Stomach smooth muscle (tissue), 2 donors: Measurements from ENCODE around the gene GPR146.
"Not testable (repeated sequence)": the region's sequence is repeated elsewhere in the genome, so short reads cannot be mapped to it uniquely, and the experiment has no call there.

Experiments
- H3K27ac ChIP-seq: one replicate; pipeline ENCODE4 v1.7.0; 2013; ENCODE audit warnings: mild to moderate bottlenecking, low read length, inconsistent platforms
- H3K27me3 ChIP-seq, 2 donors: one replicate each; pipeline ENCODE4 v1.7.0; 2013; ENCODE audit warnings: low read length in 2 of 2; ENCODE audit not compliant: insufficient read depth in 2 of 2, control insufficient read depth in 1 of 2
- H3K36me3 ChIP-seq, 2 donors: one replicate each; pipeline ENCODE4 v1.7.0; 2013; ENCODE audit warnings: low read length in 2 of 2; ENCODE audit not compliant: control insufficient read depth in 2 of 2, insufficient read depth in 2 of 2
- H3K4me1 ChIP-seq: one replicate; pipeline ENCODE4 v1.7.0; 2013; ENCODE audit warnings: low read length; ENCODE audit not compliant: control insufficient read depth, insufficient read depth
- H3K4me3 ChIP-seq, 2 donors: one replicate each; pipeline ENCODE4 v1.7.0; 2013; ENCODE audit warnings: low read length in 2 of 2
- H3K9ac ChIP-seq, 2 donors: one replicate each; pipeline ENCODE4 v1.7.0; 2013; ENCODE audit warnings: low read length in 2 of 2, mild to moderate bottlenecking in 1 of 2
- H3K9me3 ChIP-seq, 2 donors: one replicate each; pipeline ENCODE4 v1.7.0; 2013; ENCODE audit warnings: low read length in 2 of 2; ENCODE audit not compliant: control insufficient read depth in 2 of 2
- donor health status: healthy.
- donor health status: Pancreatic carcinoma.

Gene GPR146

GRCh38 chr7:1036164-1036928 is 8.0 kb upstream of the GPR146 start:
- H3K9ac ChIP-seq, H3K36me3 ChIP-seq, H3K4me1 ChIP-seq, H3K27me3 ChIP-seq, H3K27ac ChIP-seq, H3K9me3 ChIP-seq, H3K4me3 ChIP-seq: not testable (repeated sequence)

GRCh38 chr7:1040233-1040632 is 4.1 kb upstream of the GPR146 start:
- H3K27me3 ChIP-seq, H3K9ac ChIP-seq, H3K27ac ChIP-seq, H3K36me3 ChIP-seq, H3K4me3 ChIP-seq, H3K9me3 ChIP-seq: not testable (repeated sequence)
- peaks cover 32% of the 10 kb centered on the region for H3K4me1 ChIP-seq

GRCh38 chr7:1040790-1041189 is 3.6 kb upstream of the GPR146 start:
- Histone ChIP-seq H3K27ac (no peak overlapping the region), H3K9me3 (no peaks in the 10 kb centered on the region), H3K27me3 (no peaks in the 10 kb centered on the region), H3K36me3 (no peaks in the 10 kb centered on the region), H3K9ac (no peak overlapping the region), H3K4me1 (peaks cover 37% of the 10 kb centered on the region), H3K4me3 (peak overlapping the region; percentile 8 to 49)

GRCh38 chr7:1041551-1042491 is 2.5 kb upstream of the GPR146 start:
- H3K27me3 ChIP-seq, result no peaks in the 10 kb centered on the region
- H3K9ac ChIP-seq, result no peak overlapping the region
- H3K4me1 ChIP-seq, result peaks cover 37% of the 10 kb centered on the region
- H3K4me3 ChIP-seq, result no peak overlapping the region
- H3K9me3 ChIP-seq, result no peaks in the 10 kb centered on the region
- no peaks in the 10 kb centered on the region for H3K36me3 ChIP-seq
- H3K27ac ChIP-seq, result peak overlapping the region; percentile 31

GRCh38 chr7:1042492-1042833 is 1.9 kb upstream of the GPR146 start:
- H3K9ac ChIP-seq, result no peak overlapping the region
- no peaks in the 10 kb centered on the region for H3K9me3 ChIP-seq
- H3K27ac ChIP-seq, result peak overlapping the region; percentile 31
- H3K36me3 ChIP-seq, result no peaks in the 10 kb centered on the region
- H3K4me1 ChIP-seq, result peaks cover 37% of the 10 kb centered on the region
- no peak overlapping the region for H3K4me3 ChIP-seq
- no peaks in the 10 kb centered on the region for H3K27me3 ChIP-seq

- peaks cover 38% of the 10 kb centered on the region for H3K4me1 ChIP-seq
- H3K9ac ChIP-seq, result peak overlapping the region; percentile 65 to 72
- no peaks in the 10 kb centered on the region for H3K27me3 ChIP-seq
- peak overlapping the region; percentile 89 for H3K27ac ChIP-seq
- H3K4me3 ChIP-seq, result peak overlapping the region; percentile 66 to 72
- no peaks in the 10 kb centered on the region for H3K9me3 ChIP-seq
- H3K36me3 ChIP-seq, result no peaks in the 10 kb centered on the region
Measured at GRCh38 chr7:1043552-1044188, 676 bp upstream of the GPR146 start.

GRCh38 chr7:1045069-1046063 is 1.0 kb downstream of the GPR146 start:
- Histone ChIP-seq H3K27ac (peak overlapping the region; percentile 80), H3K36me3 (no peaks in the 10 kb centered on the region), H3K4me3 (peak overlapping the region; percentile 69 to 80), H3K27me3 (no peaks in the 10 kb centered on the region), H3K9ac (peak overlapping the region; percentile 68 to 74), H3K4me1 (peaks cover 44% of the 10 kb centered on the region), H3K9me3 (no peaks in the 10 kb centered on the region)

GRCh38 chr7:1046722-1047679 is 2.7 kb downstream of the GPR146 start:
- no peak overlapping the region for H3K4me3 ChIP-seq
- H3K9me3 ChIP-seq, result no peaks in the 10 kb centered on the region
- H3K4me1 ChIP-seq, result peaks cover 44% of the 10 kb centered on the region
- no peaks in the 10 kb centered on the region for H3K27me3 ChIP-seq
- no peaks in the 10 kb centered on the region for H3K36me3 ChIP-seq
- H3K9ac ChIP-seq, result no peak overlapping the region
- H3K27ac ChIP-seq, result no peak overlapping the region

- Histone ChIP-seq H3K36me3 (no peaks in the 10 kb centered on the region), H3K4me3 (no peak overlapping the region), H3K4me1 (peaks cover 51% of the 10 kb centered on the region), H3K9me3 (no peaks in the 10 kb centered on the region), H3K27ac (no peak overlapping the region), H3K9ac (no peak overlapping the region), H3K27me3 (no peaks in the 10 kb centered on the region)
Measured at GRCh38 chr7:1049006-1049741, 4.8 kb downstream of the GPR146 start.
